B cell (primary cell): ENCODE data around the gene PTPN21. TPM values are rescaled to one million over a fixed set of nuclear protein-coding genes. Genes with fewer than 3 reads are reported as not detected.

ENCODE experiments used
- ATAC-seq: fragments of 200-7000 bp; cut with Tn5 transposase; one replicate; pipeline ENCODE4 v1.10.0; 2021; ENCODE audit warnings: low read depth, mild to moderate bottlenecking, moderate number of reproducible peaks, moderate library complexity
- CTCF ChIA-PET: fragments of 350-600 bp; sonication (Branson Sonifier 250); formaldehyde crosslinking; loops from one replicate; lab custom pipeline; 2021; ENCODE audit warnings: antibody characterized with exemption, inconsistent platforms; lab: Charles Lee
- POLR2A ChIA-PET: fragments of 350-600 bp; sonication (Branson Sonifier 250); formaldehyde crosslinking; loops from one replicate; lab custom pipeline; 2021; ENCODE audit warnings: antibody characterized with exemption; lab: Charles Lee
- DNase-seq: peaks from one replicate; pipeline ENCODE4 v3.0.0; 2013
- H2AFZ ChIP-seq: 2 replicates; pipeline ENCODE4 v1.6.1; 2012; ENCODE audit warnings: mild to moderate bottlenecking, low read depth, low read length; ENCODE audit not compliant: insufficient read depth, poor library complexity, severe bottlenecking
- H3K27ac ChIP-seq, 2 donors: 1 replicate in 1 of 2; 2 replicates in 1 of 2; pipeline ENCODE4 v1.5.1; 2012 to 2013; ENCODE audit warnings: low read length in 2 of 2, mild to moderate bottlenecking in 2 of 2, moderate library complexity in 1 of 2
- H3K27me3 ChIP-seq, 4 experiments: fragments of 200-600 bp in 1 of 4; sonication (generic) in 1 of 4; replicated peaks in 1 of 4; 1 replicate in 2 of 4; 2 replicates in 2 of 4; pipeline versions ENCODE4 v1.6.1 to v1.7.0; 2013 to 2016; ENCODE audit warnings: low read length in 3 of 4, mild to moderate bottlenecking in 2 of 4, mixed read lengths in 1 of 4, moderate library complexity in 1 of 4; ENCODE audit not compliant: insufficient read depth in 4 of 4, control insufficient read depth in 3 of 4; ENCODE audit errors: control extremely low read depth in 1 of 4
- H3K36me3 ChIP-seq, 2 experiments: replicated peaks in 1 of 2; 1 replicate in 1 of 2; 2 replicates in 1 of 2; pipeline versions ENCODE4 v1.6.1 to v1.7.1; 2013; ENCODE audit warnings: low read length in 1 of 2; ENCODE audit not compliant: insufficient read depth in 2 of 2, control insufficient read depth in 1 of 2; ENCODE audit errors: control extremely low read depth in 1 of 2, extremely low read depth in 1 of 2
- H3K4me1 ChIP-seq, 2 donors: fragments of 200-600 bp in 1 of 2; sonication (generic) in 1 of 2; 1 replicate in 1 of 2; 2 replicates in 1 of 2; pipeline versions ENCODE4 v1.5.1 to v1.6.1; 2013 to 2017; ENCODE audit warnings: low read length in 2 of 2; ENCODE audit not compliant: control insufficient read depth in 2 of 2, insufficient read depth in 2 of 2
- H3K4me2 ChIP-seq: replicated peaks from 2 replicates; pipeline ENCODE3; 2012; ENCODE audit warnings: mild to moderate bottlenecking, low read depth, low read length; ENCODE audit not compliant: poor library complexity, severe bottlenecking
- H3K4me3 ChIP-seq, 5 experiments: fragments of 200-600 bp in 1 of 5; sonication (generic) in 1 of 5; 1 replicate in 3 of 5; 2 replicates in 2 of 5; pipeline versions ENCODE4 v1.5.1 to v1.7.0; 2011 to 2016; ENCODE audit warnings: low read length in 4 of 5, mild to moderate bottlenecking in 4 of 5, low read depth in 2 of 5, control low read depth in 1 of 5, moderate library complexity in 1 of 5; ENCODE audit not compliant: insufficient read depth in 1 of 5; ENCODE audit errors: control extremely low read depth in 1 of 5, extremely low read depth in 1 of 5
- H3K79me2 ChIP-seq: fragments of 200-600 bp; sonication (generic); one replicate; pipeline ENCODE4 v1.6.0; 2016; ENCODE audit warnings: low read length; ENCODE audit not compliant: control insufficient read depth, insufficient read depth
- H3K9ac ChIP-seq: fragments of 200-600 bp; sonication (generic); 2 replicates; pipeline ENCODE4 v1.6.1; 2017; ENCODE audit warnings: mild to moderate bottlenecking, low read length, moderate library complexity
- H3K9me3 ChIP-seq, 3 donors: one replicate each; pipeline versions ENCODE4 v1.6.1 to v1.7.1; 2013; ENCODE audit warnings: low read length in 2 of 3; ENCODE audit not compliant: control insufficient read depth in 2 of 3, insufficient read depth in 1 of 3; ENCODE audit errors: control extremely low read depth in 1 of 3
- H4K20me1 ChIP-seq: 2 replicates; pipeline ENCODE4 v1.6.0; 2012; ENCODE audit warnings: mild to moderate bottlenecking, low read length; ENCODE audit not compliant: insufficient read depth, control insufficient read depth, poor library complexity, severe bottlenecking
- H3K27ac Mint-ChIP-seq: one replicate; pipeline ENCODE4 v1.8.0; 2021; ENCODE audit warnings: mixed read lengths
- H3K27me3 Mint-ChIP-seq: one replicate; pipeline ENCODE4 v1.8.0; 2021; ENCODE audit warnings: mixed read lengths
- H3K4me1 Mint-ChIP-seq: one replicate; pipeline ENCODE4 v1.8.0; 2021; ENCODE audit warnings: mixed read lengths
- H3K4me3 Mint-ChIP-seq: one replicate; pipeline ENCODE4 v1.8.0; 2021; ENCODE audit warnings: mixed read lengths
- H3K9me3 Mint-ChIP-seq: one replicate; pipeline ENCODE4 v1.8.0; 2022; ENCODE audit warnings: mixed read lengths; ENCODE audit not compliant: insufficient read depth
- CTCF ChIP-seq: fragments of 200-600 bp; IDR thresholded peaks from one replicate; pipeline ENCODE4 v1.8.0; 2022; ENCODE audit warnings: antibody characterized with exemption, mild to moderate bottlenecking
- EZH2 ChIP-seq: IDR thresholded peaks from 2 replicates; pipeline ENCODE4 v1.6.1; 2012; ENCODE audit warnings: borderline replicate concordance, low read depth, mild to moderate bottlenecking, moderate library complexity, low read length; ENCODE audit not compliant: insufficient read depth, poor library complexity, severe bottlenecking
- WGBS: methylation state at CpG from one replicate; pipeline ENCODE4 v1.1.5; 2013; ENCODE audit warnings: missing lambda C conversion rate; ENCODE audit not compliant: insufficient coverage; 5-methylcytosine and 5-hydroxymethylcytosine counted together
- intact Hi-C: fragments of 100-400 bp; cut with micrococcal nuclease; formaldehyde crosslinking; loops from one replicate; pipeline ENCODE4 v1.10.0; 2022
- polyA plus RNA-seq: library from polyadenylated mRNA; depleted of rRNA; stranded (reverse); fragments of >200 nt; gene quantifications from 2 replicates; pipeline ENCODE4 v1.2.3, GENCODE V29; 2012
- total RNA-seq, 2 donors: library from RNA; stranded (reverse); fragments of 120-200 nt in 1 of 2; gene quantifications; 1 replicate in 1 of 2; 2 replicates in 1 of 2; pipeline versions ENCODE4 v1.2.3 to v1.2.4, GENCODE V29; 2013 to 2022

Gene PTPN21
- total and polyA plus RNA-seq, 2 donors (not counting 1 experiment from before 2014, with no cell fraction given) = not detected

GRCh38 chr14:88553886-88554456, 836 bp downstream of the PTPN21 start:
- Histone ChIP-seq H3K36me3 (no peaks in the 10 kb centered on the region), H3K27me3 (peaks cover 3 to 63% (median 49%) of the 10 kb centered on the region in 4 experiments), H3K27ac (no peak overlapping the region), H3K4me1 (peaks cover 24 to 29% of the 10 kb centered on the region in 2 donors), H3K4me3 (peak overlapping the region; percentile 13 to 73 (median 34)), H3K9me3 (peaks cover 0 to 17% (median 0%) of the 10 kb centered on the region in 3 donors), H3K79me2 (no peaks in the 10 kb centered on the region), H4K20me1 (no peaks in the 10 kb centered on the region), H2AFZ (peak overlapping the region; percentile 20), H3K9ac (peak overlapping the region; percentile 58), H3K4me2 (peak overlapping the region; percentile 93)
- DNase-seq = peak; percentile 49
- Mint-ChIP-seq H3K27me3 (peaks cover 54% of the 10 kb centered on the region), H3K4me3 (peak overlapping the region; percentile 72), H3K4me1 (peaks cover 14% of the 10 kb centered on the region), H3K9me3 (no peaks in the 10 kb centered on the region), H3K27ac (no peak overlapping the region)
- TF ChIP-seq EZH2 = peak; percentile 92
- TF ChIP-seq CTCF = no peak
- 6% methylated on average over 13 of the region's 19 CpGs for WGBS
- no peak for ATAC-seq
- intact Hi-C loops = no loop called here
- ChIA-PET POLR2A (no interaction called here), CTCF (no interaction called here)

- Mint-ChIP-seq H3K4me3 (no peak overlapping the region), H3K4me1 (peaks cover 14% of the 10 kb centered on the region), H3K27me3 (peaks cover 54% of the 10 kb centered on the region), H3K27ac (no peak overlapping the region), H3K9me3 (no peaks in the 10 kb centered on the region)
- WGBS = no CpG with 5 or more reads among the region's 2 CpGs
- Histone ChIP-seq H3K9ac (no peak overlapping the region), H2AFZ (no peak overlapping the region), H3K27me3 (peaks cover 3 to 61% (median 48%) of the 10 kb centered on the region in 4 experiments), H3K79me2 (no peaks in the 10 kb centered on the region), H3K4me3 (no peak overlapping the region), H3K27ac (no peak overlapping the region), H3K9me3 (peaks cover 0 to 17% (median 0%) of the 10 kb centered on the region in 3 donors), H3K36me3 (no peaks in the 10 kb centered on the region), H4K20me1 (no peaks in the 10 kb centered on the region), H3K4me2 (no peak overlapping the region), H3K4me1 (peaks cover 24 to 29% of the 10 kb centered on the region in 2 donors)
- TF ChIP-seq EZH2 = no peak
- TF ChIP-seq CTCF = no peak
- intact Hi-C loops = no loop called here
- POLR2A ChIA-PET = no interaction called here
- ATAC-seq (no peak), DNase-seq (no peak)
- CTCF ChIA-PET = no interaction called here
Measured at GRCh38 chr14:88552876-88553275, 1.9 kb downstream of the PTPN21 start.
